ENCODE data around the gene KRTAP5-7. TPM values are rescaled to one million over a fixed set of nuclear protein-coding genes. Genes with fewer than 3 reads are reported as not detected.

KRTAP5-7 gene
- total and polyA plus RNA-seq, 2 of the 13 experiments (the other 11 are each of a cell fraction or from before 2014, with no cell fraction given) = 0.54 TPM; not detected in 1

DNA sequence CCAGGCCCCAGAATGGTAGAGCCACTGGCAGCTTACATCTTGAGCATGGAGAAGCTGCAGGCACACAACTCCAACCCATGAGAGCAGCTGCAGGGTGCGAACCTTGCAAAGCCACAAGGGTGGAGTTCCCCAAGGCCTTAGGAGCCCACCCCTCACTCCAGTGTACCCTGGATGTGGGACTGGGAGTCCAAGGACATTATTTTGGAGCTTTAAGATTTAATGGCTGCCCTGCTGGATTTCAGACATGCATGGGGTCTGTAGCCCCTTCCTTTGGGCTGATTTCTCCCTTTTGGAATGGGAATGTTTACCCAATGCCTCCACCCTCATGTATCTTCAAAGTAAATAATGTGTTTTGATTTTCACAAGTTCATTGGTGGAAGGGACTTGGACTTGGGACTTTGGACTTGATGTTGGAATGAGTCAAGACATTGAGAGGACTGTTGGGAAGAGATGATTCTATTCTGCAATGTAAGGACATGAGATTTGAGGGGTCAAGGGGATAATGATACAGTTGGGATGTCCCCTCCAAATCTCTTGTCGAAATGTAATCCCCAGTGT, 1.1 kb upstream of the KRTAP5-7 start (continued):
- TF ChIP-seq ZNF772 (CRISPR knock-in tag; IDR thresholded peaks at IDR 0.05) (no peak), ZNF180 (CRISPR knock-in tag; IDR thresholded peaks at IDR 0.05; ENCODE audit: borderline replicate concordance, low read depth) (no peak), CCAR2 (optimal IDR thresholded peaks at IDR 0.05; ENCODE audit: low read depth, low read length) (no peak), MTF2 (CRISPR knock-in tag; IDR thresholded peaks at IDR 0.05; ENCODE audit: borderline replicate concordance) (no peak), ONECUT2 (CRISPR knock-in tag; IDR thresholded peaks at IDR 0.05) (no peak), ZBTB1 (CRISPR knock-in tag; IDR thresholded peaks at IDR 0.05; ENCODE audit: borderline replicate concordance) (no peak), ZMYM2 (CRISPR knock-in tag; IDR thresholded peaks at IDR 0.05) (0 out of 2 replicates have a peak, but pooled peaks have one; percentile 26), WIZ (CRISPR knock-in tag; IDR thresholded peaks at IDR 0.05) (no peak), FOSL2 (CRISPR knock-in tag; IDR thresholded peaks at IDR 0.05) (peak; percentile 36; the same call in 1 of the 2 replicates), IRF1 (CRISPR knock-in tag; IDR thresholded peaks at IDR 0.05; ENCODE audit: low read depth) (no peak), TBX2 (CRISPR knock-in tag; IDR thresholded peaks at IDR 0.05; ENCODE audit: borderline replicate concordance) (no peak), TEAD3 (CRISPR knock-in tag; optimal IDR thresholded peaks at IDR 0.05; ENCODE audit: borderline replicate concordance) (peak; percentile 55), ERF (CRISPR knock-in tag; IDR thresholded peaks at IDR 0.05) (no peak), ZNF839 (CRISPR knock-in tag; IDR thresholded peaks at IDR 0.05; ENCODE audit: borderline replicate concordance) (no peak), TERF1 (CRISPR knock-in tag; IDR thresholded peaks at IDR 0.05) (no peak), NKX3-1 (CRISPR knock-in tag; IDR thresholded peaks at IDR 0.05) (no peak), SKI (IDR thresholded peaks at IDR 0.05; ENCODE audit: partially characterized antibody) (peak; percentile 53), JARID2 (CRISPR knock-in tag; IDR thresholded peaks at IDR 0.05; ENCODE audit: insufficient replicate concordance) (no peak), EP300 (IDR thresholded peaks at IDR 0.05; ENCODE audit: low read depth in 2 of 2, low read length in 2 of 2) (peak in 1 of 2 experiments; percentile 80; a peak in 1 of 4 replicates), EP300 (CRISPR knock-in tag; IDR thresholded peaks at IDR 0.05; ENCODE audit: borderline replicate concordance) (no peak; the same call in 1 of the 2 replicates), NCOR1 (IDR thresholded peaks at IDR 0.05; ENCODE audit: borderline replicate concordance, low read length) (peak; percentile 76), HCFC1 (IDR thresholded peaks at IDR 0.05; ENCODE audit: low read depth, low read length) (no peak), KMT2B (CRISPR knock-in tag; IDR thresholded peaks at IDR 0.05) (no peak)
- TF ChIP-seq, protein P1, sequence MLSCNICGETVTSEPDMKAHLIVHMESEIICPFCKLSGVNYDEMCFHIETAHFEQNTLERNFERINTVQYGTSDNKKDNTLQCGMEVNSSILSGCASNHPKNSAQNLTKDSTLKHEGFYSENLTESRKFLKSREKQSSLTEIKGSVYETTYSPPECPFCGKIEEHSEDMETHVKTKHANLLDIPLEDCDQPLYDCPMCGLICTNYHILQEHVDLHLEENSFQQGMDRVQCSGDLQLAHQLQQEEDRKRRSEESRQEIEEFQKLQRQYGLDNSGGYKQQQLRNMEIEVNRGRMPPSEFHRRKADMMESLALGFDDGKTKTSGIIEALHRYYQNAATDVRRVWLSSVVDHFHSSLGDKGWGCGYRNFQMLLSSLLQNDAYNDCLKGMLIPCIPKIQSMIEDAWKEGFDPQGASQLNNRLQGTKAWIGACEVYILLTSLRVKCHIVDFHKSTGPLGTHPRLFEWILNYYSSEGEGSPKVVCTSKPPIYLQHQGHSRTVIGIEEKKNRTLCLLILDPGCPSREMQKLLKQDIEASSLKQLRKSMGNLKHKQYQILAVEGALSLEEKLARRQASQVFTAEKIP (CRISPR knock-in tag; IDR thresholded peaks at IDR 0.05; ENCODE audit: borderline replicate concordance) = no peak
- TF ChIP-seq, protein P2, sequence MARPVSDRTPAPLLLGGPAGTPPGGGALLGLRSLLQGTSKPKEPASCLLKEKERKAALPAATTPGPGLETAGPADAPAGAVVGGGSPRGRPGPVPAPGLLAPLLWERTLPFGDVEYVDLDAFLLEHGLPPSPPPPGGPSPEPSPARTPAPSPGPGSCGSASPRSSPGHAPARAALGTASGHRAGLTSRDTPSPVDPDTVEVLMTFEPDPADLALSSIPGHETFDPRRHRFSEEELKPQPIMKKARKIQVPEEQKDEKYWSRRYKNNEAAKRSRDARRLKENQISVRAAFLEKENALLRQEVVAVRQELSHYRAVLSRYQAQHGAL (CRISPR knock-in tag; IDR thresholded peaks at IDR 0.05; ENCODE audit: not compliant biosample characterization) = no peak
- TF ChIP-seq, protein P3, sequence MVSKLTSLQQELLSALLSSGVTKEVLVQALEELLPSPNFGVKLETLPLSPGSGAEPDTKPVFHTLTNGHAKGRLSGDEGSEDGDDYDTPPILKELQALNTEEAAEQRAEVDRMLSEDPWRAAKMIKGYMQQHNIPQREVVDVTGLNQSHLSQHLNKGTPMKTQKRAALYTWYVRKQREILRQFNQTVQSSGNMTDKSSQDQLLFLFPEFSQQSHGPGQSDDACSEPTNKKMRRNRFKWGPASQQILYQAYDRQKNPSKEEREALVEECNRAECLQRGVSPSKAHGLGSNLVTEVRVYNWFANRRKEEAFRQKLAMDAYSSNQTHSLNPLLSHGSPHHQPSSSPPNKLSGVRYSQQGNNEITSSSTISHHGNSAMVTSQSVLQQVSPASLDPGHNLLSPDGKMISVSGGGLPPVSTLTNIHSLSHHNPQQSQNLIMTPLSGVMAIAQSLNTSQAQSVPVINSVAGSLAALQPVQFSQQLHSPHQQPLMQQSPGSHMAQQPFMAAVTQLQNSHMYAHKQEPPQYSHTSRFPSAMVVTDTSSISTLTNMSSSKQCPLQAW (CRISPR knock-in tag; IDR thresholded peaks at IDR 0.05) = no peak
